Measurements from ENCODE around the gene PADI2. TPM values are rescaled to one million over a fixed set of nuclear protein-coding genes. Genes with fewer than 3 reads are reported as not detected.
A peak's percentile ranks its signal among the peaks of the same experiment; 100 is the strongest.

Gene PADI2
- total and polyA plus RNA-seq, 4 experiments from 2014 or later, result 0.14 TPM; not detected in 3

DNA sequence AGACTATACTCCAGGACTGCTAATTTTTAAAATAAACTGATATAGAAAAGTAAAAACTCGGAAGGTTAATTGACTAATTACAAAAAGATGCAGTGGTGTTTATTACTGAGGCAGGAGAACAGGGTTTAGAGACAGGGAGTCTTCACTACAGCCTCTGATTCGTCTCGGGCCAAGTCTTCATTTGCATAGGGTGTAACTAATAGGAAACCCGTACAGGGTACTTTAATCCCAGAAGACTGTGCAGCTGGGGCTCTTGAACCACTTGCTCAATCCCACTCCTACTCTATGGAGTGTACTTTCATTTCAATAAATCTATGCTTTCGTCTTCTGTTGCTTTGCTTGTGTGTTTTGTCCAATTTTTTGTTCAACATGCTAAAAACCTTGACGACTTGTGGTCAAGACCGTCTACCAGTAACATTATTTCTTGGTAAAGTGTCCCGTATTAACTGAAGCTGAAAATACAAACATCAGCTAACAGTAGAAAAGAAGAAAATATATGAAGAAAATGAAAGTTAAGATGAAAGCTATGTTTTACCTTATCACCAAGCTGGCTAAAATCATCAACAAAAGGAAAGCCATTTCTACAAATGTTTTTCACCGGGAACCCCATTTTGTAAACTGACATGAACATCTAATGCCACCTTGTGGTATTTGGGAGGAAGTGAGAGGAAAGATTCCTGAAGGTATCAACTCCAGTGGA lies 73.5 kb downstream of the PADI2 start:
- H3K36me3 ChIP-seq (ENCODE audit: insufficient read depth, low read length), result peaks cover 31% of the 10 kb centered on the region
- H3K36me3 Mint-ChIP-seq, result peaks cover 32 to 46% of the 10 kb centered on the region in 2 donors
- no peaks in the 10 kb centered on the region for H3K27me3 Mint-ChIP-seq
- ChIA-PET POLR2A (ENCODE audit: partially characterized antibody) (interaction anchor here (1.0 to 1.5 kb wide), 3 partner anchors 85 to 425 kb away, joined by 3 read pairs; no protein-coding TSS in a partner anchor), CTCF (ENCODE audit: partially characterized antibody) (interaction anchor here (0.7 to 4.9 kb wide), 11 partner anchors 10 to 425 kb away, joined by 3 to 35 read pairs (median 3); no protein-coding TSS in a partner anchor)
- peak in 4 of 5 donors; percentile 29 to 39 (median 35) for DNase-seq
- H3K4me3 ChIP-seq (ENCODE audit: low read length in 2 of 2), result no peak overlapping the region
- peaks cover 13 to 21% (median 16%) of the 10 kb centered on the region in 4 donors for H3K4me1 Mint-ChIP-seq
- peaks cover 0 to 1% (median 0%) of the 10 kb centered on the region in 8 donors for H3K9me3 Mint-ChIP-seq
- H3K9me3 ChIP-seq (ENCODE audit: control insufficient read depth in 1 of 2, low read length in 2 of 2), result no peaks in the 10 kb centered on the region
- peak overlapping the region in 3 of 8 donors; percentile 36 to 64 (median 46) for H3K4me3 Mint-ChIP-seq
- H3K27ac Mint-ChIP-seq, result peak overlapping the region in 5 of 7 donors; percentile 51 to 86 (median 81)
- H3K27ac ChIP-seq (ENCODE audit: low read depth, low read length), result no peak overlapping the region
- intact Hi-C loops (cut with micrococcal nuclease), result loop anchor here (1.0 kb wide), 1 partner anchor 94 kb away; no protein-coding TSS in a partner anchor
- no peaks in the 10 kb centered on the region for H3K27me3 ChIP-seq (ENCODE audit: insufficient read depth, low read length)
- H3K4me1 ChIP-seq (ENCODE audit: insufficient read depth, low read length), result peaks cover 5% of the 10 kb centered on the region

DNA sequence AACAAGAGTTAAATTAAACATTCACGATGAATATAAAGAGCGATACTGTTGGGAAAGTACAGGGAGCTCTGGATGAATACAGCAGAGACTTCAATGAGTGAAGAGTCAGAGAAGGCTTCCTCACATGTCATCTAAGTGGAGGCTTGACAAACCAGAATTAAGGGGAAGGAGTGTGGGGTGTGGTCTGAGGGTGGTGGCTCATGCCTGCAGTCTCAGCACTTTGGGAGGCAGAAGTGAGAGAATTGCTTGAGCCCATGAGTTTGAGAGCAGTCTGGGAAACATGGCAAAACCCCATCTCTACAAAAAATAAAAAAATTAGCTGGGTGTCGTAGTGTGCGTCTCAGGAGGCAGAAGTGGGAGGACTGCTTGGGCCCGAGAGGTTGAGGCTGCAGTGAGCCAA lies 74.1 kb downstream of the PADI2 start:
- no peaks in the 10 kb centered on the region for H3K27me3 Mint-ChIP-seq
- H3K4me3 ChIP-seq (ENCODE audit: low read length in 2 of 2), result no peak overlapping the region
- no peaks in the 10 kb centered on the region for H3K9me3 ChIP-seq (ENCODE audit: control insufficient read depth in 1 of 2, low read length in 2 of 2)
- peaks cover 12 to 20% (median 15%) of the 10 kb centered on the region in 4 donors for H3K4me1 Mint-ChIP-seq
- intact Hi-C loops (cut with micrococcal nuclease), result no loop called here
- CTCF ChIA-PET (ENCODE audit: partially characterized antibody), result interaction anchor here (1.2 to 4.9 kb wide), 6 partner anchors 17 to 424 kb away, joined by 3 to 35 read pairs (median 4); no protein-coding TSS in a partner anchor
- POLR2A ChIA-PET (ENCODE audit: partially characterized antibody), result interaction anchor here (1.0 to 1.5 kb wide), 3 partner anchors 84 to 424 kb away, joined by 3 read pairs; no protein-coding TSS in a partner anchor
- no peak for DNase-seq
- H3K4me3 Mint-ChIP-seq, result no peak overlapping the region
- peak overlapping the region in 4 of 7 donors; percentile 23 to 55 (median 39) for H3K27ac Mint-ChIP-seq
- H3K36me3 ChIP-seq (ENCODE audit: insufficient read depth, low read length), result peaks cover 34% of the 10 kb centered on the region
- no peaks in the 10 kb centered on the region for H3K27me3 ChIP-seq (ENCODE audit: insufficient read depth, low read length)
- H3K9me3 Mint-ChIP-seq, result peaks cover 0 to 1% (median 0%) of the 10 kb centered on the region in 8 donors
- peaks cover 35 to 49% of the 10 kb centered on the region in 2 donors for H3K36me3 Mint-ChIP-seq
- peaks cover 5% of the 10 kb centered on the region for H3K4me1 ChIP-seq (ENCODE audit: insufficient read depth, low read length)
- H3K27ac ChIP-seq (ENCODE audit: low read depth, low read length), result no peak overlapping the region

DNA sequence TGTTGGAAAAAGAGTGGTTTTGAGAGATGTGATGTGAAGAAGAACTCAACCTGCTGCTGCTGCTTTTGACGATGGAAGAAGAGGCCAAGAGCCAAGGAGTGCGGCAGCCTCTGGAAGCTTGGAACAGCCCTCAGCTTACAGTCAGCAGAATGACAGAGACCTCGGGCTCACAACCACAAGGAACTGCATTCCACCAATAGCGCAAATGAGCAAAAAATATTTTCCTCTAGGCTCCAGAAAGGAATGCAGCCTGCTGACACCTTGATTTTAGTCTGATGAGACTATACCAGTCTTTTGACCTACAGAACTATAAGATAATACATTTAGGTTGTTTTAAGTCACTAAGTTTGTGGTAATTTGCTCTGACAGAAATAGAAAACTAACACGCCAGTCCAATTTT lies 75.6 kb downstream of the PADI2 start:
- Histone ChIP-seq H3K9me3 (ENCODE audit: control insufficient read depth in 1 of 2, low read length in 2 of 2) (no peaks in the 10 kb centered on the region), H3K27me3 (ENCODE audit: insufficient read depth, low read length) (no peaks in the 10 kb centered on the region), H3K4me1 (ENCODE audit: insufficient read depth, low read length) (peaks cover 5% of the 10 kb centered on the region), H3K36me3 (ENCODE audit: insufficient read depth, low read length) (peaks cover 37% of the 10 kb centered on the region), H3K4me3 (ENCODE audit: low read length in 2 of 2) (no peak overlapping the region), H3K27ac (ENCODE audit: low read depth, low read length) (no peak overlapping the region)
- H3K27me3 Mint-ChIP-seq, result no peaks in the 10 kb centered on the region
- DNase-seq, result no peak
- ChIA-PET POLR2A (ENCODE audit: partially characterized antibody) (no interaction called here), CTCF (ENCODE audit: partially characterized antibody) (interaction anchor here (1.7 to 4.9 kb wide), 2 partner anchors 84 to 93 kb away, joined by 4 to 35 read pairs; no protein-coding TSS in a partner anchor)
- H3K27ac Mint-ChIP-seq, result no peak overlapping the region
- H3K36me3 Mint-ChIP-seq, result peaks cover 38 to 52% of the 10 kb centered on the region in 2 donors
- H3K4me3 Mint-ChIP-seq, result no peak overlapping the region
- peaks cover 0 to 1% (median 0%) of the 10 kb centered on the region in 8 donors for H3K9me3 Mint-ChIP-seq
- H3K4me1 Mint-ChIP-seq, result peaks cover 12 to 20% (median 17%) of the 10 kb centered on the region in 4 donors
- intact Hi-C loops (cut with micrococcal nuclease), result no loop called here

DNA sequence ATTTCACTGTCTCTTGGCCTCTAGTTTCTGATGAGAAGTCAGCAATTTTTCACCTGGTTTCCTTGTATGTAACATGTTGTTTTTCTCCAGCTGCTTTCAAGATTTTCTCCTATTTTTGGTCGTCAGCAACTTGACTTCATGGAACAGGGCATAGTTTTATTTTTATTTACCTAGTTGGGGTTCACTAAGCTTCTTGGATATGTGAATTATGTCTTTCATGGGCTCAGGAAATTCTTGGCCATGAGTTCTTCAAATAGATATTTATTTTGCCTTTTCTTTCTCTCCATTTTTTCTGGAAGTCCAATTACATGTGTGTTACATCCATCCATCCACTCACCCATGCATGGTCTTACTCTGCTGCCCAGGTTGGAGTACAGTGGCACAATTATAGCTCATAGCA lies 79.1 kb downstream of the PADI2 start:
- no peaks in the 10 kb centered on the region for H3K9me3 ChIP-seq (ENCODE audit: control insufficient read depth in 1 of 2, low read length in 2 of 2)
- no peak overlapping the region for H3K27ac ChIP-seq (ENCODE audit: low read depth, low read length)
- H3K27ac Mint-ChIP-seq, result no peak overlapping the region
- H3K36me3 Mint-ChIP-seq, result peaks cover 44 to 55% of the 10 kb centered on the region in 2 donors
- intact Hi-C loops (cut with micrococcal nuclease), result no loop called here
- peak overlapping the region in 1 of 8 donors; percentile 27 for H3K4me3 Mint-ChIP-seq
- peaks cover 4 to 12% (median 9%) of the 10 kb centered on the region in 4 donors for H3K4me1 Mint-ChIP-seq
- peaks cover 0 to under 1% (median 0%) of the 10 kb centered on the region in 8 donors for H3K9me3 Mint-ChIP-seq
- no peak for DNase-seq
- H3K27me3 Mint-ChIP-seq, result no peaks in the 10 kb centered on the region
- H3K4me1 ChIP-seq (ENCODE audit: insufficient read depth, low read length), result no peaks in the 10 kb centered on the region
- no peaks in the 10 kb centered on the region for H3K27me3 ChIP-seq (ENCODE audit: insufficient read depth, low read length)
- H3K36me3 ChIP-seq (ENCODE audit: insufficient read depth, low read length), result peaks cover 45% of the 10 kb centered on the region
- no peak overlapping the region for H3K4me3 ChIP-seq (ENCODE audit: low read length in 2 of 2)
- ChIA-PET CTCF (ENCODE audit: partially characterized antibody) (no interaction called here), POLR2A (ENCODE audit: partially characterized antibody) (interaction anchor here (0.5 kb wide), 1 partner anchor 10 kb away, joined by 3 read pairs; no protein-coding TSS in a partner anchor)

DNA sequence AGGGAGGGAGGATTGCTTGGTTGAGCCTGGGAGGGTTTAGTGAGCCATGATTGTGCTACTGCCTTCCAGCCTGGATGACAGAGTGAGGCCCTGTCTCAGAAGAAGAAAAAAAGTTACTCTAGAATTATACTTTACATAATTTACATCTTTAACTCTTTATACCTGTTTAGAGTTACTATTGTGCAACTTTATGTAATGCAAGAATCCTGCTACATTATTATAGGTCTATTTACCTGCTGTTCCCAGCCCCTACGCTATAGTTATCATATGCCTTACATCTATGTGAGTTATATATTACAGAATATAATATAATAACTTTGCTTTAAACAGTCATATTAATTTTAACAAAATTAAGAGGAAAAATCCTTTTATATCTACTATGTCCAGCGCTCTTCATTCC lies 79.7 kb downstream of the PADI2 start:
- peaks cover 43% of the 10 kb centered on the region for H3K36me3 ChIP-seq (ENCODE audit: insufficient read depth, low read length)
- no peak for DNase-seq
- peaks cover 43 to 52% of the 10 kb centered on the region in 2 donors for H3K36me3 Mint-ChIP-seq
- H3K9me3 ChIP-seq (ENCODE audit: control insufficient read depth in 1 of 2, low read length in 2 of 2), result no peaks in the 10 kb centered on the region
- ChIA-PET CTCF (ENCODE audit: partially characterized antibody) (interaction anchor here (0.9 kb wide), 1 partner anchor 14 kb away, joined by 4 read pairs; no protein-coding TSS in a partner anchor), POLR2A (ENCODE audit: partially characterized antibody) (no interaction called here)
- H3K4me3 Mint-ChIP-seq, result no peak overlapping the region
- no peaks in the 10 kb centered on the region for H3K27me3 ChIP-seq (ENCODE audit: insufficient read depth, low read length)
- H3K4me1 ChIP-seq (ENCODE audit: insufficient read depth, low read length), result no peaks in the 10 kb centered on the region
- H3K4me1 Mint-ChIP-seq, result peaks cover 4 to 8% (median 6%) of the 10 kb centered on the region in 4 donors
- H3K27ac ChIP-seq (ENCODE audit: low read depth, low read length), result no peak overlapping the region
- H3K27me3 Mint-ChIP-seq, result no peaks in the 10 kb centered on the region
- intact Hi-C loops (cut with micrococcal nuclease), result no loop called here
- no peak overlapping the region for H3K4me3 ChIP-seq (ENCODE audit: low read length in 2 of 2)
- peak overlapping the region in 1 of 7 donors; percentile 48 for H3K27ac Mint-ChIP-seq
- H3K9me3 Mint-ChIP-seq, result no peaks in the 10 kb centered on the region

DNA sequence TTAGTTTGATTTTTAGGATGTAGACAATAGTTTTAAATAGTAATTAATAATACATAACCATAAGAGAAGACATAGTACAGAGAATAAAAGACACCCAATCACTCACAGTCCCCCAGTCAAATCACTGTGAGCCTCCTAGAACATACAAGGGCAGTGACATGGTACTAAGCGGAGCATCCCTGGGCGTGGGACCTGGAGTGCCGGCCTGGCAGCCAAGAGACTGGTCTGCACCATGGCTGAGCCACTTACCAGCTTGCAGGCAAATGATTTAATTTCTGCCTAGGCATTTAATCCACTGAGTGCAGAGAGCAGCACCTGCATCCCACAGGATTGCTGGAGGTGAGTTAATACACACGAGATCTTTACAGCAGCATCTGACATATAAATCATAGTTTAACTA lies 85.8 kb downstream of the PADI2 start:
- H3K4me3 Mint-ChIP-seq, result no peak overlapping the region
- H3K36me3 ChIP-seq (ENCODE audit: insufficient read depth, low read length), result peaks cover 29% of the 10 kb centered on the region
- DNase-seq, result no peak
- H3K27me3 Mint-ChIP-seq, result no peaks in the 10 kb centered on the region
- ChIA-PET CTCF (ENCODE audit: partially characterized antibody) (interaction anchor here (1.0 kb wide), 1 partner anchor 12 kb away, joined by 3 read pairs; no protein-coding TSS in a partner anchor), POLR2A (ENCODE audit: partially characterized antibody) (no interaction called here)
- no peak overlapping the region for H3K27ac ChIP-seq (ENCODE audit: low read depth, low read length)
- no peak overlapping the region for H3K27ac Mint-ChIP-seq
- peaks cover 0 to 5% (median 3%) of the 10 kb centered on the region in 4 donors for H3K4me1 Mint-ChIP-seq
- no peaks in the 10 kb centered on the region for H3K9me3 ChIP-seq (ENCODE audit: control insufficient read depth in 1 of 2, low read length in 2 of 2)
- H3K36me3 Mint-ChIP-seq, result peaks cover 11 to 54% of the 10 kb centered on the region in 2 donors
- H3K4me3 ChIP-seq (ENCODE audit: low read length in 2 of 2), result no peak overlapping the region
- intact Hi-C loops (cut with micrococcal nuclease), result no loop called here
- no peaks in the 10 kb centered on the region for H3K4me1 ChIP-seq (ENCODE audit: insufficient read depth, low read length)
- no peaks in the 10 kb centered on the region for H3K27me3 ChIP-seq (ENCODE audit: insufficient read depth, low read length)
- H3K9me3 Mint-ChIP-seq, result no peaks in the 10 kb centered on the region

DNA sequence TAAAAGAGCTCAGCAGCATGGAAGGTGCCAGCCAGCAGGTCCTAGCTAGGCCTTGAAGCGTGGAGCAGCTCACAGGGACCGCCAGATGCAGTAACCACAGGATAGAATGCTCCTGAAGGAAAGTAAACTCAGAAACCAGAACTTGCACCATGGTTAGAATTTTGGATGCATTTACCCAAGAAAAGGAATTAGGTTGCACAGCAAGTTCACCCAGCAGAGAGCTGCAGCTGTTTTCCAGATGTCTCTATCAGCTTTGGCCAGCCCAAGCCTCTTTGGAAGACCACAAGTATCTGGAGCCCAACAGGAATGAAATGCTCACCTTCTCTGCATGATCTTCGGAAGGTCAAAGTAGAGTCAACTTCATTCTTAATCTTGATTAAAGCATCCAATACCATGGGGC lies 86.5 kb downstream of the PADI2 start:
- H3K9me3 ChIP-seq (ENCODE audit: control insufficient read depth in 1 of 2, low read length in 2 of 2), result no peaks in the 10 kb centered on the region
- intact Hi-C loops (cut with micrococcal nuclease), result no loop called here
- no peak overlapping the region for H3K27ac Mint-ChIP-seq
- CTCF ChIA-PET (ENCODE audit: partially characterized antibody), result interaction anchor here (2.1 kb wide), 1 partner anchor 72 kb away, joined by 7 read pairs; no protein-coding TSS in a partner anchor
- H3K36me3 Mint-ChIP-seq, result peaks cover 13 to 57% of the 10 kb centered on the region in 2 donors
- no peaks in the 10 kb centered on the region for H3K27me3 ChIP-seq (ENCODE audit: insufficient read depth, low read length)
- H3K4me1 Mint-ChIP-seq, result peaks cover 0 to 4% (median under 1%) of the 10 kb centered on the region in 4 donors
- POLR2A ChIA-PET (ENCODE audit: partially characterized antibody), result no interaction called here
- H3K4me3 Mint-ChIP-seq, result no peak overlapping the region
- no peaks in the 10 kb centered on the region for H3K27me3 Mint-ChIP-seq
- no peak for DNase-seq
- H3K9me3 Mint-ChIP-seq, result no peaks in the 10 kb centered on the region
- H3K36me3 ChIP-seq (ENCODE audit: insufficient read depth, low read length), result peaks cover 31% of the 10 kb centered on the region
- H3K4me1 ChIP-seq (ENCODE audit: insufficient read depth, low read length), result no peaks in the 10 kb centered on the region
- H3K27ac ChIP-seq (ENCODE audit: low read depth, low read length), result no peak overlapping the region
- no peak overlapping the region for H3K4me3 ChIP-seq (ENCODE audit: low read length in 2 of 2)
